Measurements from ENCODE around the gene ZNF322. TPM values are rescaled to one million over a fixed set of nuclear protein-coding genes. Genes with fewer than 3 reads are reported as not detected.
A peak's percentile ranks its signal among the peaks of the same experiment; 100 is the strongest.

The ZNF322 gene
- total RNA-seq, 1 donor from 2014 or later = 14.3 TPM

DNA sequence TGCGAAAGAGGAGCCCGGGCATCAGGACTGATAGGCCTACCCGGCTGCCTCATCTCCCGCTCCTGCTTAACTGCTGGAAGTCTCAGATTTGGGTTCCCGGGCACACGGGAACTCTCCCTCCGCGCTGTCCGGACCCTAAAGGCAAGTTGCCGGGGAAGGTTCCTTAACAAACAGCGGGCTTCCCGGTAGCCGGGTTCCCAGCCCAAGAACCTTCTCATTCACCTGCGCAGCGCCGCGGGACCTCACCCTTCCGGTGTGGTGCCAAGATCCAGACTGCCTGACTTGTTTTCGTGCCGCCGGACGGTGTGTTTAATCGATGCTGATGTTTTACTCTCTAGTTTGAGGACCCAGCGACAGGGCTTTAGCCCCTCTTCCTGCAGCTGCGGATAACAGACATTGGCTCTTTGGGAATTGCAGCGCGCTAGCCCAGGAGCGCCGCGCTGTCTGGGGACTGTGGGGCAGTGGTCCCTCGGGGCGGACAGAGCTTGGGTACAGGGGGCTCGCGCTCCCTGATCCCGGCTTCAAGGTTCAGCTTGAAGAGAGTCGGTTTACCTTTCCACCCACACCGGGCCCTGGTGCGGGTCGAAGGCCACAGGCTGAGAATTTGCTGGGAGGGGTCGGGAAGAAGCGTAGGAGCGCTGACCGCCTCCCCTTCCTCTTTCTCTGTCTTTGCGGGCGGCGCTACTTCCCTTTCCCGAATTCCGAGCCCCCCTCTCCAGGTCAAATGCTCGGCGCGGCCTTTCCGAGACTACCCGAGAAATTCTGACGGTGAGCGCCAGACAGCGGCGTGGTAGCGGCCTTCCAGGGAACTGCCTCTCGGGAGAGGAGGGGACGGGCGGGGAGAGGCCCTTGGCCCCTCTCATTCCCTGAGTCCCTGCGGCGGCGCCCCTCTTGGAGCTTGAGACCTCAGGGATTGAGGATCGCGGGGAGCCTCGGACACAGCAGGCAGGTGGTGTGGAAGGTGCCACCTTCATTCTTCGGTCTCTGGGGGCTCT lies 45.6 kb downstream of the ZNF322 start:
- no peak for DNase-seq (ENCODE audit: low read depth in 2 of 2)

DNA sequence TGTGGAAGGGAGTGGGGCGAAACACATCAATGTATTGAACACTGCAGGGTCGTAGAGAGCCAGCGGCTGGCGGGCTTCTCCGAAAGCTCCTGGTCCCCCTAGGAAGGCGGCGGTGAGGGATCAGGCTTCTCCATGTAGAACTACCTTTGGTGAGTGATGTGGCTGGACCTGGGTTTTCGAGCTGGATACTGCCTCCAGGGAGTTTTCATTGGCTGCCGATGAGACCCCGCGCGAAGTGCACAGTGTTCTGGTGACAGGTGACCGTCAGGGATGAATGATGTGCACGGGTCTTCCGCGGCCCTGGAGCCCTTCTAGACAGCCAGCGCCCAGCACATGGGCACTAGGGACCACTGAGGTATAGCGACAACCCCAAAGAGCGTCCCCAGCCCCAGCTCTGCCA lies 46.3 kb downstream of the ZNF322 start:
- DNase-seq (ENCODE audit: low read depth in 2 of 2) = no peak

DNA sequence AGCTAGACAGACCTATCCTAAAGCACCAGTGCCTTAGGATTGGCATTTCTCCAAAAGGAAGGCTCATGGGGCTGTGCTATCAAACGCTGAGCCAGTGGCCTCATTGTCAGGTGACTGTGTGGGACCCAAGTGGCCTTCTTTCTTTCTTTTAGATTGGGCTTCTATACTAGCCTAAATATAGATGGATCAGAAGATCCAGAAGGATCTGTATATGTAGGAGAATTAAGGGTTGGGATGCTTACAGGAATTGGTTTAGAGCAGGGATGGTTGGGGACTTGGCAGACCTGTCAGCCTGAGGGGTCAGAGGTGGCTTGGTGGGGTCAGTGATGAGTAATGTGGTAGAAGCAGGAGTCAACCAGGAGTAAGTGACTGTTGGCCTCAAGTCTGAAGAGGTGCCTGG lies 47.9 kb downstream of the ZNF322 start:
- DNase-seq (ENCODE audit: low read depth in 2 of 2) = no peak

DNA sequence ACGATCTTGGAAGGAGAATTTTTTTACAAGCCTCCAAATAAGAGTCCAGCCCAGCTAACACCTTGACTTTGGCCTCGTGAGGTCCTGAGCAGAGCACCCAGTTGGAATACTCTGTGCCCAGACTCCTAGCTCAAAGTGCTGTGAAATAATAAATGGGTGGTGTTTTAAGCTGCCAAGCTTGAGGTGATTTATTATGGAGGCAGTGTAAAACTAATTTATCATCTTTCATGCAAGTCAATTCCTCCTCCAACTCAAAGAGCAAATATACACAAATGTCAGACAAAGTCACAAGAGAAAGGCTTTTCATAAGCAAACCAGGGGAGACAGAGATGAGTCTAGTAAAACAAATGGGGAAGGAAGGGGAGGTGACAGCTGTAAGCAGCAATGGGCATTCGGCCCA lies 50.1 kb downstream of the ZNF322 start:
- DNase-seq (ENCODE audit: low read depth in 2 of 2) = no peak

GRCh38 chr6:26607434-26608230 lies 51.9 kb downstream of the ZNF322 start:
- DNase-seq (ENCODE audit: low read depth in 2 of 2) = peak; percentile 67 to 74

GRCh38 chr6:26604797-26605196 lies 54.7 kb downstream of the ZNF322 start:
- no peak for DNase-seq (ENCODE audit: low read depth in 2 of 2)

DNA sequence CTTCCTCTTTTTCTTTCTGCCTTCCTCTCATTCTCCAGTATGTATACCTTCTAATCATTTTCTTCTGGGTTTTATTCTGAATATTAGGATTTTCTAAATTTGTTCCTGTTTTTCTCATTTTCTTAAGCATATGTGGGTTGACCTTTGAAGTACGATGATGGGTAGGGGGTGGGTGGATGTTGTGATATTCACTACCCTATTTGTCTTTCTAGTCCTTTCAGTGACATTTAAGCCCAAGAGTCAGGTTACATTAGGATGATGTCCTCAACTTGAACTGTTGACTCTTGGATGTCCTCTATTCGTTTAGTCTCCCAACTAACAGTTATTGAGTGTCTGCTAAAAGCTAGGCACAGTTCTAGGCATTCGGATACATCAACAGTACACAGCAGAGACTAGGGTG lies 55.5 kb downstream of the ZNF322 start:
- DNase-seq (ENCODE audit: low read depth in 2 of 2) = no peak

GRCh38 chr6:26602262-26602661 lies 57.3 kb downstream of the ZNF322 start:
- no peak for DNase-seq (ENCODE audit: low read depth in 2 of 2)

GRCh38 chr6:26600759-26601158 lies 58.8 kb downstream of the ZNF322 start:
- DNase-seq (ENCODE audit: low read depth in 2 of 2) = no peak

DNA sequence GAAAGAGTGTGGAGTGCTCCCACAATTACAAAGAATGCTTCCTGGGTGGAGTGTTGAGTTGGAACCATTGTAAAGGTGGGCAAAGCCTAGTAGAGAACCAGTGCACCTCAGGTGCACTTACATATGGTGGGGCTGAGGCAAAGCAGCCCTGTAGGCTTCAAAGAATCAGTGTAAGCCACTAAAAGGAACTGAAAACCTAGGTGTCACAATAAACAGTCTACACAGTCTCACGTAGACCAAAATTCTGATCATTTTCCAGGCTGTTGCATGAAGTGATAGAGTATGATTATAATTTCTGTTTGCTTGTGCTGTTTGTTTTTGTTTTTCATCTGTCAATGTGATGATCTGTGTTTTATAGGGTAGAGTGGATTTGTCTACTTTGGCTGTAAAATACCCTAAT lies 60.0 kb downstream of the ZNF322 start:
- DNase-seq (ENCODE audit: low read depth in 2 of 2) = no peak

GRCh38 chr6:26599134-26599533 lies 60.4 kb downstream of the ZNF322 start:
- DNase-seq (ENCODE audit: low read depth in 2 of 2) = no peak

DNA sequence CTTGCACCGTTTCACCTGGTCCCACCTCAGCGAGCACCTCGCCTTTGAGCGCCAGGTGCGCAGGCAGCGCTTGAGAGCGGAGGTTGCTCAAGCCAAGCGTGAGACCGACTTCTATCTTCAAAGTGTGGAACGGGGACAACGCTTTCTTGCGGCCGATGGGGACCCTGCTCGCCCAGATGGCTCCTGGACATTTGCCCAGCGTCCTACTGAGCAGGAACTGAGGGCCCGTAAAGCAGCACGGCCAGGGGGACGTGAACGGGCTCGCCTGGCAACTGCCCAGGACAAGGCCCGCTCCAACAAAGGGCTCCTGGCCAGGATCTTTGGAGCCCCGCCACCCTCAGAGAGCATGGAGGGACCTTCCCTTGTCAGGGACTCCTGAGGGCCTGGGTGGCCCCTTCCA lies 61.3 kb downstream of the ZNF322 start:
- DNase-seq (ENCODE audit: low read depth in 2 of 2) = no peak

DNA sequence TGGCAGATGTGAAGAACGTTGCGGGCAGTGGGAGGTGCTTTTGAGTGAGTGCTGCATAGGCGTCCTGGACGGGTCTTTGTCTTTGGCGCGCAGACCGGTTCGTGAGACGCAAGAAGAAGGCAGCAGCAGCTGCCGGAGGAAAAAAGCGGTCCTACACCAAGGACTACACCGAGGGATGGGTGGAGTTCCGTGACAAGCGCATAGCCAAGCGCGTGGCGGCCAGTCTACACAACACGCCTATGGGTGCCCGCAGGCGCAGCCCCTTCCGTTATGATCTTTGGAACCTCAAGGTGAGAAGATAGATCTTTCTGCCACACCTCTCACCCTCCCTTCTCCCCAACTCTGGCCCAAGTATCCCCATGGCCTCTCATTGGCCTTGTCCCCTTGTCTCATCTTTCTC lies 61.7 kb downstream of the ZNF322 start:
- DNase-seq (ENCODE audit: low read depth in 2 of 2) = no peak

DNA sequence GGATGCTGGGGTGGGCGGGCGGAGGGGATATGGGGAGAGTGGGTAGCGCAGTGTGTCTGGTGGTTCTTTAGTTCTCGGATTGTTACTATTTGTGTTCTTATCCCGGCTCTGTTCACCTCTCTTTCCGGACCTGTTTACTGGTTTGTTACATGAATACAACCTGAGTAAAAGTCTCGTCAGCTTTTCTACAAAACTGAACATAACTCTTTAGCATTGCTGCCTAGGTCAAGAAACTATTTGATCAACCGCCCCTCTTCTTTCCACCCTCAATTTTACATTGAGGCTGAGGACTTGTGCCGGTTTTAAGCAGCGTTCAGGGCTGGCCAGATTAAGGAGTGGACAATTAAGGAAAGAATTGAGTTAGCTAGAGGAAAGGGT lies 62.2 kb downstream of the ZNF322 start:
- DNase-seq (ENCODE audit: low read depth in 2 of 2) = no peak

- DNase-seq (ENCODE audit: low read depth in 2 of 2) = peak; percentile 99
These were observed 62.8 kb downstream of the ZNF322 start, which contains the start of gene ABT1 for GRCh38 chr6:26596579-26597388. TSS of gene ABT1 (plus strand) at chr6:26596953. CDS start at chr6:26596983, 30 bp downstream.

DNA sequence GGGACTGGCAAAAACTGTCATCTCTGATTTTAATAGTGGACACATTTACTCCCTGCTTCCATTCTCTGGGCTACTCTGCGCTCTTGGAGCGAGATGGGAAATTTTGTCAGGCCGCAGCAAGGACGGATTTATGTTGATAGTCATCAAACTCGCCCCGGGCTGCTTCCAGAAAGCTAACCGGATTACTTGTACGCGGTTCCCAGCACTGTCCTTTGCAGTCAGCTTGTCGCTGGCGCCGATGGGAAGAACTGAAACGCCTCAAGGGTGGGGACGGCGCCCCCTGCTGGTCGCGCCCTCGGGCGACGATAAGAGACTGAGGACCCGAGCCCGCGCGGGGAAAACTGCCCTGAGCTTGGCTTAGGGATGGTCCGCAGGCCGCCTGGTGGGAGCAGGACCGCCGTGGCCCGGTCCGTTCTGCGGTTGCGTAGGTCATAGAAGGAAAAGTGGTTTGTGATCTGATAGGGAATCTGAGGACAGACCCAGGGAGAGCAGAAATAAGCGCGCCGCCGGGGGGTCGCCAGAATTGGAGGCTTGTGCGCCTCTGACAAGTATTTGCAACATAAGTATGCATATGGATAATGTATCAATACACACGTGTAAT lies 63.8 kb downstream of the ZNF322 start:
- DNase-seq (ENCODE audit: low read depth in 2 of 2) = peak; percentile 90 to 91

- peak in 1 of 2 donors; percentile 32 for DNase-seq (ENCODE audit: low read depth in 2 of 2)
These were observed 64.6 kb downstream of the ZNF322 start for GRCh38 chr6:26594730-26595632.

DNA sequence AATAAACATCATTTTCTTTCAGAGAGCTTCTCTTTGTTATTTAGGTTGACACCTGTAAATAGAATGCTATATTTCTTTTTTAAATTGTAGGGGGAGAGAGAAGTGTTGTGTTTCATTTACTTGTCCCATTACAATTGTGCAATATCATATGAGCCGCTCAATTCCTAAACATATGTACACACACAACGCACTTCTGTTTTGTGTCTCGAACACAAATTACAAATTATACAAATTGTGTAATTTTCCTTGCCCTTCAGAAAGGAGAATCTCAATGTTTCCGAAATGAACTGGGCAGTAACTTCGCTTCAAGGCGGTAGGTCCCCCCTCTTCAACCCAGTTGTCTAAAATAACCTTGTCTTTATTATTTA lies 65.4 kb downstream of the ZNF322 start:
- DNase-seq (ENCODE audit: low read depth in 2 of 2) = no peak

DNA sequence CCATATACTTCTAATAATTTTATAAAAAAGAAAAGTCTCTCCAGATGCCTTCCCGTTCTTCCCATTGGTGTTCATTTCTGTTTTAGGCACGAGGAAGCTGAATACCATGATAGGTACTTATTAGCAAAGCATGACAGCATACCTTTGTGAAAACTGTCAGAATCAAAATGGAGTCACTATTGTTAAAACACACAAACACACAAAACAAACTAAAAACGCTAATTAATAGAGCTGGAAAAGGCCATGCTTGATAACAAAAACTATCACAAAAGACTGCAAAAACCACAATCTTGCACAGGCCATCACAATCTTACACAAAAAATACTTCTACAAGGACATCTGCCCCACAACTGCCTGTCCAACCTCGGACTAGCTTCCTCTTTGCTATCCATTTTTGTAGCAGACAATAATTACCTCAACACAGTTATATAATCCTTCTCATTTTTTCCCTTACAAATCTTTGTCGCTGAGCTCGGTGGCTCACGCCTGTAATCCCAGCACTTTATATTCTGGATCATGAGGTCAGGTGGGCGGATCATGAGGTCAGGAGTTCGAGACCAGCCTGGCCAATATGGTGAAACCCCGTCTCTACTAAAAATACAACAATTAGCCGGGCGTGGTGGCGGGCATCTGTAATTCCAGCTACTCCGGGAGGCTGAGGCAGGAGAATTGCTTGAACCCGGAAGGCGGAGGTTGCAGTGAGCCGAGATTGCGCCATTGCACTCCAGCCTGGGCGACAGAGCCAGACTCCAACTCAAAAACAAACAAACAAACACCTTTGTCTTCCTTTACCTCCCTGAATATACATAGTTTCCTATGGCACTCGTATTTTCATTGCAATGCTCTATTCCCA lies 66.0 kb downstream of the ZNF322 start:
- DNase-seq (ENCODE audit: low read depth in 2 of 2) = no peak
